Keratinocyte (primary cell): ENCODE results near the gene CDA. TPM values are rescaled to one million over a fixed set of nuclear protein-coding genes. Genes with fewer than 3 reads are reported as not detected.

Experiments used
- DNase-seq: peaks from one replicate; pipeline ENCODE4 v3.0.0-alpha.2; 2011; ENCODE audit warnings: low read depth, missing footprints, low spot score
- FAIRE-seq: peaks from 2 replicates; lab custom pipeline; 2011; peaks lifted over from hg19 to GRCh38; lab: Jason Lieb, UNC
- H2AFZ ChIP-seq: 2 replicates; pipeline ENCODE4 v1.6.0; 2012; ENCODE audit warnings: low read length, control low read depth, inconsistent platforms; ENCODE audit not compliant: control insufficient read depth
- H3K27ac ChIP-seq: 2 replicates; pipeline ENCODE4 v1.5.1; 2011; ENCODE audit warnings: low read length; ENCODE audit not compliant: control insufficient read depth, insufficient read depth
- H3K27me3 ChIP-seq: 3 replicates; pipeline ENCODE4 v1.6.0; 2011; ENCODE audit warnings: low read length; ENCODE audit not compliant: control insufficient read depth, insufficient read depth; ENCODE audit errors: extremely low read depth
- H3K36me3 ChIP-seq, 2 experiments: 2 replicates in 1 of 2; 3 replicates in 1 of 2; pipeline ENCODE4 v1.5.1; 2011; ENCODE audit warnings: low read length in 2 of 2, mild to moderate bottlenecking in 1 of 2; ENCODE audit not compliant: control insufficient read depth in 2 of 2, insufficient read depth in 2 of 2; ENCODE audit errors: extremely low read depth in 1 of 2
- H3K4me1 ChIP-seq: 3 replicates; pipeline ENCODE4 v1.5.1; 2011; ENCODE audit warnings: low read length; ENCODE audit not compliant: control insufficient read depth, insufficient read depth; ENCODE audit errors: extremely low read depth
- H3K4me2 ChIP-seq: 3 replicates; pipeline ENCODE4 v1.6.0; 2011; ENCODE audit warnings: low read depth, low read length; ENCODE audit not compliant: control insufficient read depth, insufficient read depth; ENCODE audit errors: extremely low read depth
- H3K4me3 ChIP-seq, 3 experiments: fragments of 200-600 bp in 1 of 3; sonication (generic) in 1 of 3; 2 replicates in 2 of 3; 3 replicates in 1 of 3; pipeline ENCODE4 v1.5.1; 2011 to 2016; ENCODE audit warnings: low read length in 3 of 3, mild to moderate bottlenecking in 3 of 3, control low read depth in 2 of 3, inconsistent platforms in 1 of 3, low read depth in 1 of 3, mixed read lengths in 1 of 3, mixed run types in 1 of 3, moderate library complexity in 1 of 3; ENCODE audit not compliant: control insufficient read depth in 2 of 3, insufficient read depth in 2 of 3; ENCODE audit errors: extremely low read depth in 1 of 3
- H3K79me2 ChIP-seq: 2 replicates; pipeline ENCODE4 v1.6.0; 2012; ENCODE audit warnings: low read length; ENCODE audit not compliant: control insufficient read depth, insufficient read depth
- H3K9ac ChIP-seq: 3 replicates; pipeline ENCODE4 v1.6.0; 2011; ENCODE audit warnings: low read length; ENCODE audit not compliant: control insufficient read depth, insufficient read depth; ENCODE audit errors: extremely low read depth
- H3K9me1 ChIP-seq: 3 replicates; pipeline ENCODE4 v1.6.0; 2011; ENCODE audit warnings: low read length; ENCODE audit not compliant: control insufficient read depth, insufficient read depth; ENCODE audit errors: extremely low read depth
- H3K9me3 ChIP-seq: 2 replicates; pipeline ENCODE4 v1.5.1; 2012; ENCODE audit warnings: low read depth, low read length; ENCODE audit not compliant: control insufficient read depth
- H4K20me1 ChIP-seq: 3 replicates; pipeline ENCODE4 v1.6.0; 2011; ENCODE audit warnings: low read length; ENCODE audit not compliant: control insufficient read depth, insufficient read depth; ENCODE audit errors: extremely low read depth
- EZH2 ChIP-seq: IDR thresholded peaks from one replicate; pipeline ENCODE4 v1.6.1; 2012; ENCODE audit warnings: inconsistent platforms, mild to moderate bottlenecking, low read length, moderate library complexity
- dilution Hi-C: fragments of 300-500 bp; cut with MboI; formaldehyde crosslinking; loops from one replicate; pipeline ENCODE4 v1.7.0; 2020; ENCODE audit warnings: low sequenced_read_pairs; ENCODE audit not compliant: extremely low pct_ligation_motif_present
- polyA plus RNA-seq, 5 experiments: library from polyadenylated mRNA; depleted of rRNA in 3 of 5; stranded (reverse) in 3 of 5; stranded (forward) in 1 of 5; unstranded in 1 of 5; fragments of >200 nt; gene quantifications; 1 replicate in 1 of 5; 2 replicates in 3 of 5; 3 replicates in 1 of 5; pipeline versions ENCODE4 v1.2.1 to v1.2.3, GENCODE V29; 2011 to 2012; ENCODE audit warnings: missing spikeins in 2 of 5, low read depth in 1 of 5, low replicate concordance in 1 of 5
- TF ChIP-seq, protein P1 (sequence below), 3 experiments: IDR thresholded peaks in 1 of 3; conservative IDR thresholded peaks in 1 of 3; optimal IDR thresholded peaks in 1 of 3; 2 replicates in 2 of 3; 3 replicates in 1 of 3; pipeline versions ENCODE3 to v1.5.1; 2011; ENCODE audit warnings: low read length in 3 of 3, mild to moderate bottlenecking in 3 of 3, moderate library complexity in 2 of 3, control low read depth in 1 of 3, inconsistent platforms in 1 of 3; ENCODE audit not compliant: insufficient read depth in 2 of 3; ENCODE audit errors: extremely low read depth in 1 of 3

Gene CDA
- polyA plus RNA-seq, 1 donor (not counting 4 experiments of a cell fraction or from before 2014, with no cell fraction given), result 44.9 TPM

DNA sequence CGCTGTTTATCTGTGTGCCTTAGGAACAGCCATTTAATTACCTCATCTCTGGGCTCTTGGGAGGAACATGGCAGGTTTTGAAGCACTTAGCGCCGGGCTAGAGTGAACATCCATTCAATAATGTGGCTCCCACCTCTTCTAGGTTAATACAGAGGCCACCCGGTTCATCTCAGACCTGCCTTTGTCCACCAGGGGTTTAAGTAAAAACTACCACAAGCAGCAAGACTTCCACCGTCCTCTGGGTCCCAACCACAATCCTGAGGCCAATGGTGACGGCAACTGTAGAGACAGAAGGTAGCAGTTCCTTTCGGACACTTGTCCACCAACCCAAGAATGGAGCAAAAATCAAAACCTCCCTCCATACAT lies 73.2 kb downstream of the CDA start:
- no peaks in the 10 kb centered on the region for H3K27me3 ChIP-seq
- peak; percentile 73 for FAIRE-seq
- peak overlapping the region; percentile 82 for H3K27ac ChIP-seq
- peaks cover 42% of the 10 kb centered on the region for H3K79me2 ChIP-seq
- DNase-seq, result no peak
- H3K4me2 ChIP-seq, result peak overlapping the region; percentile 87
- H3K36me3 ChIP-seq, result peaks cover 12 to 19% of the 10 kb centered on the region in 2 experiments
- H3K4me3 ChIP-seq, result peak overlapping the region; percentile 96 to 99 (median 98)
- H3K4me1 ChIP-seq, result peaks cover 16% of the 10 kb centered on the region
- TF ChIP-seq, protein P1, sequence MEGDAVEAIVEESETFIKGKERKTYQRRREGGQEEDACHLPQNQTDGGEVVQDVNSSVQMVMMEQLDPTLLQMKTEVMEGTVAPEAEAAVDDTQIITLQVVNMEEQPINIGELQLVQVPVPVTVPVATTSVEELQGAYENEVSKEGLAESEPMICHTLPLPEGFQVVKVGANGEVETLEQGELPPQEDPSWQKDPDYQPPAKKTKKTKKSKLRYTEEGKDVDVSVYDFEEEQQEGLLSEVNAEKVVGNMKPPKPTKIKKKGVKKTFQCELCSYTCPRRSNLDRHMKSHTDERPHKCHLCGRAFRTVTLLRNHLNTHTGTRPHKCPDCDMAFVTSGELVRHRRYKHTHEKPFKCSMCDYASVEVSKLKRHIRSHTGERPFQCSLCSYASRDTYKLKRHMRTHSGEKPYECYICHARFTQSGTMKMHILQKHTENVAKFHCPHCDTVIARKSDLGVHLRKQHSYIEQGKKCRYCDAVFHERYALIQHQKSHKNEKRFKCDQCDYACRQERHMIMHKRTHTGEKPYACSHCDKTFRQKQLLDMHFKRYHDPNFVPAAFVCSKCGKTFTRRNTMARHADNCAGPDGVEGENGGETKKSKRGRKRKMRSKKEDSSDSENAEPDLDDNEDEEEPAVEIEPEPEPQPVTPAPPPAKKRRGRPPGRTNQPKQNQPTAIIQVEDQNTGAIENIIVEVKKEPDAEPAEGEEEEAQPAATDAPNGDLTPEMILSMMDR (optimal IDR thresholded peaks at IDR 0.05 in 1 of 3, IDR thresholded peaks at IDR 0.05 in 1 of 3, conservative IDR thresholded peaks at IDR 0.05 in 1 of 3; ENCODE audit: extremely low read depth in 1 of 3, insufficient read depth in 2 of 3, low read length in 3 of 3), result no peak
- no peak for TF ChIP-seq EZH2
- peaks cover 2% of the 10 kb centered on the region for H4K20me1 ChIP-seq
- H3K9me3 ChIP-seq, result no peaks in the 10 kb centered on the region
- H3K9ac ChIP-seq, result peak overlapping the region; percentile 92
- H2AFZ ChIP-seq, result peak overlapping the region; percentile 5
- H3K9me1 ChIP-seq, result no peaks in the 10 kb centered on the region
- dilution Hi-C loops, result no loop called here

DNA sequence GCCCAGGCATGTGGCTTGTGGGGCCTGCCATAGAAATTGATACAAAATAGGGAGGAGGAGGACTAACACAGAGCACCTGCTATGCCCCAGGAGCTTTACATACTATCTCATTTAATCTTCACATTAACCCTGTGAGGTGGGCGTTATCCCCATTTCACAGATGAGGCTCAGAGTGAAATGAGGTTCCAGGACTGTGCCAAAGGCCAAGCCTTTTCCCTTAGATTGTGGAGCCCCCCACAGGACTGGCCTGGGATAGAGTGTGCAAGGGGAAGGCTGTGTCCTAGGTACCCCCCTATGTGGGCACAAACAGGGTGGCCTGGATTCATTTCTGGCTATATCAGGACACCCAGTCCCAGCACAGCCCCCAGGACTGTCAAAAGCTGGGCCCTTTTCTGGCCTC lies 74.5 kb downstream of the CDA start:
- no peak overlapping the region for H3K27ac ChIP-seq
- no peaks in the 10 kb centered on the region for H3K27me3 ChIP-seq
- no peak overlapping the region for H3K9ac ChIP-seq
- no peaks in the 10 kb centered on the region for H4K20me1 ChIP-seq
- H3K4me2 ChIP-seq, result no peak overlapping the region
- H3K4me1 ChIP-seq, result peaks cover 16% of the 10 kb centered on the region
- FAIRE-seq (no peak), DNase-seq (no peak)
- H2AFZ ChIP-seq, result no peak overlapping the region
- TF ChIP-seq, protein P1 (optimal IDR thresholded peaks at IDR 0.05 in 1 of 3, IDR thresholded peaks at IDR 0.05 in 1 of 3, conservative IDR thresholded peaks at IDR 0.05 in 1 of 3; ENCODE audit: extremely low read depth in 1 of 3, insufficient read depth in 2 of 3, low read length in 3 of 3), result no peak
- TF ChIP-seq EZH2, result no peak
- H3K9me3 ChIP-seq, result no peaks in the 10 kb centered on the region
- no peaks in the 10 kb centered on the region for H3K9me1 ChIP-seq
- H3K36me3 ChIP-seq, result peaks cover 5 to 9% of the 10 kb centered on the region in 2 experiments
- dilution Hi-C loops, result no loop called here
- no peak overlapping the region for H3K4me3 ChIP-seq
- peaks cover 29% of the 10 kb centered on the region for H3K79me2 ChIP-seq
